T-helper 2 cell treated with Interferon-gamma antibody and Interleukin-4, amounts not matched to agents 5 μg/mL and 100 μg/mL, for 36 hours (primary cell): ENCODE data around the gene GRM1.

Source experiments
- DNase-seq: peaks from one replicate; pipeline ENCODE4 v3.0.0; 2021; ENCODE audit warnings: low spot score
- H3K27ac Mint-ChIP-seq: one replicate; pipeline ENCODE4 v1.8.0; 2021; ENCODE audit warnings: mild to moderate bottlenecking, mixed read lengths
- H3K27me3 Mint-ChIP-seq: one replicate; pipeline ENCODE4 v1.8.0; 2021; ENCODE audit warnings: low read depth, mixed read lengths
- H3K36me3 Mint-ChIP-seq: one replicate; pipeline ENCODE4 v1.8.0; 2021; ENCODE audit warnings: low read depth, mixed read lengths
- H3K4me1 Mint-ChIP-seq: one replicate; pipeline ENCODE4 v1.8.0; 2021; ENCODE audit warnings: low read depth, mixed read lengths
- H3K4me3 Mint-ChIP-seq: one replicate; pipeline ENCODE4 v1.8.0; 2022; ENCODE audit warnings: mild to moderate bottlenecking, moderate library complexity, mixed read lengths
- H3K9me3 Mint-ChIP-seq: one replicate; pipeline ENCODE4 v1.8.0; 2021; ENCODE audit warnings: mixed read lengths

Gene GRM1

DNA sequence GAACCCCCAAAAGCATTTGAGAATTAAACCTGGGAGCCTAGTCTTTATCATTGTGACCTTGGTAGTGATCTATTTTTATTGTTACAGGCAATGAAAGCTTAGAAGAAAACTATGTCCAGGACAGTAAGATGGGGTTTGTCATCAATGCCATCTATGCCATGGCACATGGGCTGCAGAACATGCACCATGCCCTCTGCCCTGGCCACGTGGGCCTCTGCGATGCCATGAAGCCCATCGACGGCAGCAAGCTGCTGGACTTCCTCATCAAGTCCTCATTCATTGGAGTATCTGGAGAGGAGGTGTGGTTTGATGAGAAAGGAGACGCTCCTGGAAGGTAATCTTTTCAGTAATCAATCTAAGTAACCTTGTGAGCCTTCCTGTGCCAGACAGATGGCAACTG lies 323.3 kb downstream of the GRM1 start:
- Mint-ChIP-seq H3K27me3 (no peaks in the 10 kb centered on the region), H3K36me3 (no peaks in the 10 kb centered on the region), H3K9me3 (no peaks in the 10 kb centered on the region), H3K27ac (no peak overlapping the region), H3K4me3 (no peak overlapping the region), H3K4me1 (no peaks in the 10 kb centered on the region)
- no peak for DNase-seq

DNA sequence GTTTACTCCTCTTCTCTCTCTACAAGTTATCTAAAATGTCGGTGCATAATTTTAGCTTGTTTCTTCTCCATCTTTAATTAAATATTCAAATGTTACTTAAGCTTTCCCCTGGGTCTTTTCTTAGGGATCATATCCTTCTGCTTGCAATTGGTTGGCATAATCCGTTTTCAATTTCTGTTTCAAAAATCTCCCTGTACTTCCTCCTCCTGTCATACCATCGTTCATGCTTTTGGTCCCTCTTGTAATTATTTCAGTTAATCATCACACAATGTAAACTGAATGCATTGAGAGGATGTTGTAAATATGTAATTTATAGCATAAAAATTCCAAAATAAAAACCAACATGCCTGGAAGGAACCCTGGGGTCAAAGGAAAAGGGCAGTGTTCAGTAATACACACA lies 325.6 kb downstream of the GRM1 start:
- DNase-seq, result no peak
- H3K4me1 Mint-ChIP-seq, result peaks cover 11% of the 10 kb centered on the region
- no peak overlapping the region for H3K27ac Mint-ChIP-seq
- H3K27me3 Mint-ChIP-seq, result no peaks in the 10 kb centered on the region
- no peaks in the 10 kb centered on the region for H3K9me3 Mint-ChIP-seq
- no peak overlapping the region for H3K4me3 Mint-ChIP-seq
- no peaks in the 10 kb centered on the region for H3K36me3 Mint-ChIP-seq

DNA sequence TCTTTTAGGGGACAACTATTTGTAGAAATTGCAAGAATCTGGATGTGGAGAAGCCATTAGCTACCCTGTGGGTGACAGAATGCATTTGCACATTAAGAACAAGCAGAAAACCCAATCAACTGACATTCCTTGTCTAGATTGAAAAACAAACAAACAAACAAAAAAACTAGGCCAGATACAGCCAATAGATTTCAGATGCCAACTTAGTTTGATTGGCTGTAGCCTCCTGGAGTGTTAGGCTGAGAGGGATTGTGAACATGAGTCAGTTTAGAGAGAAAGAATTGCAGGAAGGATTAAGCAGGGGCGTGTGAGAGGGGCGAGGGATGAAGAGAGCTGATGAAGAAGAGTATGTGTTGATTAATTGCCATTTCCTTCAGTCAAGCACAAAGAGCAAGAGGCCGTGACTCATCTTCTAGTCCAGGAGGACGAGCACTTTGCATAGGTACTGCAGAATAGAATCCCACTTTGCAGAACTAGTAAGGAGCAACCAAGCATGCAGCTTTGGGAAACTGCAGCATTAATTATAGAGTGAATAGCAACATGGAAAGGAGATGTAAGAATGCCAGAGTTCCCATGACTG lies 326.7 kb downstream of the GRM1 start:
- DNase-seq, result no peak
- no peak overlapping the region for H3K27ac Mint-ChIP-seq
- H3K4me3 Mint-ChIP-seq, result no peak overlapping the region
- no peaks in the 10 kb centered on the region for H3K36me3 Mint-ChIP-seq
- H3K27me3 Mint-ChIP-seq, result no peaks in the 10 kb centered on the region
- no peaks in the 10 kb centered on the region for H3K9me3 Mint-ChIP-seq
- peaks cover 12% of the 10 kb centered on the region for H3K4me1 Mint-ChIP-seq

DNA sequence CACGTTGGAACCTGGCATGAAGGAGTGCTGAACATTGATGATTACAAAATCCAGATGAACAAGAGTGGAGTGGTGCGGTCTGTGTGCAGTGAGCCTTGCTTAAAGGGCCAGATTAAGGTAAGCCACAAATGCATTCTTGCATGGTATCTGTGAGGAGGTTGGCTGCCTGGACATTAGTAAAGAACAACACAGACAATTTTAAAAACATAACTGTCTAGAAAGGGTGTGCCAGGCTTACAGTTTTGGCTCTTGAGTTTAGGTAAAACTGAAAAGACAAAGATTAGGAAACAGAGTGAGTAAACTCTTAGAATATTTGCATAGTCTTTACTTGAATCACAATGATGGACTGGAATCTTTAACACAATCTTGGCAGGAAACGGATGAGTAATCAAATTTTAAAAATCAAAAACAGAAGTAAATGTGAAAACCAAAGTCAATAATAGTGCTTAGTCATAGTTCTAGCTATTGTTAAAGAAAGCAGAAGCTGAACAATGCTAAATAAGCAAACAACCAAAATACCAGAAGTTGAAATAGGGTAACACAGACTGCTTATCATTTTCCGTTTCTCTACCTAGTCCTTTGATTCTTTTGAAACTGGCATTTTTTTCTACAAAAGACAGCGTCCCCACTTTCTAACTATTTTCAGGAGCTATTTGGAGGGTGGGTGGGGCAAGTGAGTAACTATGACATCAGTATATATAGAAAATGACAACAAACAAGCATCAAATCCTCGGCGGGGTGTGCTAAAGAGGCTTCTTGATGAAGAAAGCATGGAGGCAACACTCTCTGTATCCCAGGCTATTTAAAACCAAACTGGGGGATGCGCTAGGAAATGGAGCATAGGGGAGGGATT lies 328.9 kb downstream of the GRM1 start:
- no peaks in the 10 kb centered on the region for H3K27me3 Mint-ChIP-seq
- H3K9me3 Mint-ChIP-seq, result no peaks in the 10 kb centered on the region
- no peak for DNase-seq
- no peaks in the 10 kb centered on the region for H3K36me3 Mint-ChIP-seq
- peak overlapping the region; percentile 52 for H3K27ac Mint-ChIP-seq
- H3K4me1 Mint-ChIP-seq, result peaks cover 12% of the 10 kb centered on the region
- peak overlapping the region; percentile 2 for H3K4me3 Mint-ChIP-seq

DNA sequence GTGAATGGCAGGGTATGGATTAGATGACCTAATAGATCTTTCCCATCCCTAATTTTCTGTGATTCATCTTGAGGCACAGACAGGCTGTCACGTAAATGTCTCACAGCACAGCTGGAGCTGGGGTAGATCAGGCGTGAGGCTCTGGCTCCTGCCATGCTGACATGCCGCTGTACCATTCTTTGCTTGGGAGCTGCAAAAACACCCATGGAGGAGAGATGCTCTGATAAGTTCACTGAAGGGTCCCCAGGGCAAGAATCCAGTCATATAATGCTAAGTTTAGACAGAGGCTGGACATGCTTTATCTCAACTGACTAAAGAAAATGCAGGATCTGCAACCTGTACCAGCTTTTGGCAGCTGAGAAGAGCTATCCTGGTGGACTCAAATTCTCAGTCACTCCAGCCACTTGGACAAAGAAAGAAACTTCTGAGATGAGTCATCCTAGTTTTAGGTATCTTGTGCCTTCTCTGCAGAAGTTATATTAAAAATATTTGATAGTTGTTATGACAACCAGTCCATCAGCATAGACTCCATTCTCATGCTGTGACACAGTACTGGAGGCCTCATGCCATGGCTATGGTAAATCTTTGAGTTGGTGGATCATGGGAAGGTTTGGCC lies 329.7 kb downstream of the GRM1 start:
- no peak for DNase-seq
- H3K27ac Mint-ChIP-seq, result peak overlapping the region; percentile 35
- H3K36me3 Mint-ChIP-seq, result no peaks in the 10 kb centered on the region
- no peaks in the 10 kb centered on the region for H3K27me3 Mint-ChIP-seq
- H3K9me3 Mint-ChIP-seq, result no peaks in the 10 kb centered on the region
- H3K4me1 Mint-ChIP-seq, result peaks cover 12% of the 10 kb centered on the region
- H3K4me3 Mint-ChIP-seq, result peak overlapping the region; percentile 2

DNA sequence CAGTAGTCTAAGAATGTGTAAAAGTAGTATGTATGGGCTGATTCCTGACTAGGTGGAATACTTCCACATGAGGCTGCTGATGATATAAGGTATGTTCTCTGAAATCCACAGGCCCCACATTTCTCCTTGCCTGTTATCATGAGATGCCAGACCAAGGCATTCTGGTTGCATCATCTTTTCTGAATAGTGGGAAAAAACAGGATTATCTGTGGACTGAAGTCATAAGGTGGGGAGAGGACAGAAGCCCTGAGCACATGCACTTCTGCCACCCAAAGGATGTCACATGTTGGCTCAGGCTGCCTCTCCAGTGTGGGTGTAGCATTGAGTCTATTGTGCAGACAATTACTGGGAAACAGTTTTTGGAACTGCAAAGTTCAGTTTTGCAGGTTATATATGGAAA lies 330.3 kb downstream of the GRM1 start:
- Mint-ChIP-seq H3K9me3 (no peaks in the 10 kb centered on the region), H3K27ac (no peak overlapping the region), H3K4me3 (no peak overlapping the region), H3K4me1 (peaks cover 12% of the 10 kb centered on the region), H3K36me3 (no peaks in the 10 kb centered on the region), H3K27me3 (no peaks in the 10 kb centered on the region)
- no peak for DNase-seq

DNA sequence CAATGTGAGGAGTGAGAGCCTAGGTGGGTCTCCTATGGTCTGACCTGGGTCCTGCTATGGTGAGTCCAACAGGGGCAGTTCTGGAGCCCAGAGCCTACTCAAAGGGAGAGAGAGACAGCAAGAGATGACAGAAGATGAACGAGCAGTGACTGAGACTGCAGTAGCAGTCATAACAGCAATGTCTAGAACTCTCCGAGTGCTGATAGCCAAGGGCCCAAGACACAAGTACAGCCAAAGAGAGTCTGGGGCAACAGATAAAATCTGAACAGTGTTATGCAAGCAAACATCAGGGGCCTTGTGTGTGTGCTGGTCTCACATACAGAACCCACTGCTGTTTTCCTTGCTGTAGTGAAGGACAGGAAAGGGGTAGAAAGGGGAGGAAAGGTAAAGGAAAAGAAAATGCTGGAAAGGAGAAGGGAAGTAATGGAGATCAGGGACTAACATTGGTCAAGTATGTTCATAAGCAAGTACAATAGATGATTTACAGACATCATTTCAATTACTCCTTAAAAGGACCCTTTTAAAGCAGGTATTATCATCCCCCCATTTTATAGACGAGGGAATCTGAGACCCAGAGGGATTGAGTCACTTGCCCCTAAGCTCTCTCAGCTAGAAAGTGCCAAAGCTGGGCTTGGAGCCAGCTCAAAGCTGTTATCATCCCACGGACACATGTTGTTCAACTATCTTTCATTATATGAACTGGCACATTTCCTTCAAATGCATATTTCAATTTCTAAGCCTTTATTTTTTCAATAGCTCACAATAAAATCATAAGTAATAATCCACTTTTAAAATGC lies 332.5 kb downstream of the GRM1 start:
- H3K27me3 Mint-ChIP-seq, result no peaks in the 10 kb centered on the region
- no peak overlapping the region for H3K27ac Mint-ChIP-seq

DNA sequence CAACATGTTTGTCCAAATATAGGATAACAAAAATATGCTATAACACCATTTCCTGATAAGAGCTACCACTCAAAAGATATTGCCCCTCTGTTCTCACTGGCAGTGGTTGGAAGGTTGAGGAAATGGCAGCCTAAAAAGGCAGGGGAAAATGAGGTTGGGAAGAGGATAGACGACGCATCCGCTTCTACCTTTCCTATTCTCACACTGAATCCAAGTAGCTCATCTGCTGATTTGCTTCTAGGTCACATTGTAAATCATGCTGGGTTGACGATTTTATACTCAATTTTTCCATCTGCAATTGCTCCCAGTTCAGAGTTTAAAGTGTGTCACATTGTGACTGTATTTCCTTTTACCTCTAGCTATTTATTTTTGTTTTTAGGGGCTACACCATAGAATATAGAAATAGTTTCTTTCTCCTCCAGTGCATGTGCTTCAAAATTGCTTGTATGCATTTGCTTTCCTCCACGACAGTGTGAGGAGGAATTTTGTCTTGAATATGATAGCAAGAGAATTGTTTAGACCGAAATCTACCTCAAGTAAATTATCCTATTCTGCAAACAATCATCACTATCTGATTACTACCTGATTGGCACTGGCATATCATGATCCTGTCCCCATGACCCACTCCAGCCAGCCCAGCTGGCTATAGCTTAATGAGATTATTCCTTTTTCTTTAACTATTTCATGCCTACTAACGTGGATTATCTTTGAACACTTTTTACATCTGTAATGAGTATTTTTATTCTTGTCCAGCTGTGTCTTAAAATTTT lies 335.2 kb downstream of the GRM1 start:
- H3K4me3 Mint-ChIP-seq, result no peak overlapping the region
- H3K27me3 Mint-ChIP-seq, result no peaks in the 10 kb centered on the region
- no peaks in the 10 kb centered on the region for H3K9me3 Mint-ChIP-seq
- peaks cover 2% of the 10 kb centered on the region for H3K4me1 Mint-ChIP-seq
- no peak for DNase-seq
- H3K27ac Mint-ChIP-seq, result no peak overlapping the region
- no peaks in the 10 kb centered on the region for H3K36me3 Mint-ChIP-seq

More for the DNA sequence above, 332.5 kb downstream of the GRM1 start:
- DNase-seq, result no peak
- Mint-ChIP-seq H3K36me3 (no peaks in the 10 kb centered on the region), H3K4me3 (no peak overlapping the region), H3K4me1 (peaks cover 12% of the 10 kb centered on the region), H3K9me3 (no peaks in the 10 kb centered on the region)

DNA sequence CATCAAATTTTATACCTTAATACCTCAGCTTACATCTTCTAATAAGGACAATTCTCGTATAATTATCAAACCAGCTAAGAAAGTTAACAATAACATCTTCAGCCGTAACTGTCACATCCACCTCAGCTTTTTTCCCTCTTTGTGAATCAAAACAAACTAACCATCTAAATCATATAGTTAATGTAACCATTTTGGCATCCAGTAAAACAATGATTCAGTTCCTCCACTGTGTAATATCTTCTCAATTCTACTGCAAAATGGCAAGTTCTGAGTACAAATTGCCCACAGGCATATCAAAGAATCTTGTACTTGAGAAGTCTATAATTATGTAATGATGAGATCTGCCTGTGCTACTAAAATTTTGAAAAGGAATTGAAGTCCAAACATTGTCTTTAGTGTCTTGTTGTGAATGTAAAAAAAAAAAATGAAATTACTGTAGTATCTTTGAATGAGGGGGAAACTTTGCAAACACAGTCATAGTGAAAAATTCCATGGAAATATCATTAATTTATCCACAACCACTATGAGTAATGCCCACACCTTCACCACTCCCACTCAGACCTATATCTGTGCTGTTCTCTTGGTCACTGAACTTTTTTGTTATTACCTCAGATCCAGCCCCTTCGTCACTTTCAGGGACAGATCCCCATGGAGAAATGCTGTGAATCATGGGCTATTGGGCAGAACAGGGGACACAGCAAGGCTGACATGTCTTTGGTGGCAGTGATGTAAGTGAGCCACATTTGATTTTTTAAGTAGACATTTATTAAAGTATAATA lies 336.1 kb downstream of the GRM1 start:
- no peaks in the 10 kb centered on the region for H3K27me3 Mint-ChIP-seq
- no peak overlapping the region for H3K4me3 Mint-ChIP-seq
- no peak overlapping the region for H3K27ac Mint-ChIP-seq
- DNase-seq, result no peak
- H3K4me1 Mint-ChIP-seq, result no peaks in the 10 kb centered on the region
- H3K9me3 Mint-ChIP-seq, result no peaks in the 10 kb centered on the region
- no peaks in the 10 kb centered on the region for H3K36me3 Mint-ChIP-seq

DNA sequence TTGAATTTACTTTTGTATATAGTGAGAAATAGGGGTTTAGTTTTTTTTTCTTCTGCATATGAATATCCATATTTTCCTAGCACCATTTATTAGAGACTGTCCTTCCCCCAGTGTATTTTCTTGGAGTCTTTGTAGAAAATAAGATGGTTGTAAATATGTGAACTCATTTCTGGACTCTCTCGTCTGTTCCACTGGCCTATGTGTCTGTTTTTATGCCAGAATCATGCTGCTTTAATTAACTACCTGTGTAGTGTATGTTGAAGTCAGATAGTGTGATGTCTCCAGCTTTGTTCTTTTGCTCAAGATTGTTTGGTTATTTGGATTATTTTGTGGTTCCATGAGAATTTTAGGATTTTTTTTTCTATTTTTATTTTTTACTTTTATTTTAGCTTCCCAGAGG lies 338.2 kb downstream of the GRM1 start:
- H3K4me1 Mint-ChIP-seq, result no peaks in the 10 kb centered on the region
- DNase-seq, result no peak
- no peaks in the 10 kb centered on the region for H3K27me3 Mint-ChIP-seq
- H3K27ac Mint-ChIP-seq, result no peak overlapping the region
- no peaks in the 10 kb centered on the region for H3K36me3 Mint-ChIP-seq
- peaks cover 5% of the 10 kb centered on the region for H3K9me3 Mint-ChIP-seq
- H3K4me3 Mint-ChIP-seq, result no peak overlapping the region

DNA sequence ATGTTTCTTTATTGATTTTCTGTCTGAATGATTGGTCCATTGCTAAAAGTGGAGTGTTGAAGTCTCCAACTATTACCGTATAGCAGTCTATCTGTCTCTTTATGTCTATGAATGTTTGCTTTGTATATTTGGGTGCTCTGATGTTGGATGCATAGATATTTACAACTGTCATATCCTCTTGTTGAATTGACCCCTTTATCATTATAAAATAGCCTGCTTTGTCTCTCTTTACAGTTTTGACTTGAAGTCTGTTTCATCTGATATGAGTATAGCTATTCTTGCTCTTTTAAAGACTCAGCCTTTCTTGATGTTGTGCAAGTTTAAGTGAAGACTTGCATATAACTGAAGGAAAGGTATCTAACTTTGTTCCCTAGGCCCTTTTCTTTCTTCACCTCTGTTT lies 341.0 kb downstream of the GRM1 start:
- no peak overlapping the region for H3K27ac Mint-ChIP-seq
- no peak overlapping the region for H3K4me3 Mint-ChIP-seq
- no peak for DNase-seq
- H3K4me1 Mint-ChIP-seq, result no peaks in the 10 kb centered on the region
- no peaks in the 10 kb centered on the region for H3K36me3 Mint-ChIP-seq
- no peaks in the 10 kb centered on the region for H3K27me3 Mint-ChIP-seq
- H3K9me3 Mint-ChIP-seq, result peaks cover 5% of the 10 kb centered on the region

DNA sequence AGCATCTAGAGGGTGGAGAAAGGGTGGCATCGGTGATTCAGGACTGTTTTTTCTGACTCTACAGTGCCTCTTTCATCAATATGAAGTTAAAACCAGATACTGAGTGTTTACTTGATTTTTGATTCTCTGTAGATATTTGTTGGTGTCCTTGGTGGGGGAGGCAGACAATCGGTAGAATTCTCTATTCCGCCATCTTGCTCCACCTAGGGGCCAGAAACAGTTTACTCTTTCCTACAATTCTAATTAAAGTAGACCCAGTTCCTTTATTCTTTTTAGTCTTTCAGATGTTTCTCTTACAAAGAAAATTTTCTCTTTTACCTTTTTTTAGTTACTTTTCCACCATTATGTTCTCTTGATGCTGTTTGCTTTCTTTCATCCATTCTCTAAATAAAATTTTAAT lies 352.6 kb downstream of the GRM1 start:
- Mint-ChIP-seq H3K4me1 (no peaks in the 10 kb centered on the region), H3K36me3 (no peaks in the 10 kb centered on the region), H3K9me3 (no peaks in the 10 kb centered on the region), H3K27me3 (no peaks in the 10 kb centered on the region), H3K4me3 (no peak overlapping the region), H3K27ac (no peak overlapping the region)
- no peak for DNase-seq
